Loucy (cell line): ENCODE results near the gene CCDC167.

Experiments
- H2AFZ ChIP-seq: fragments of 200-600 bp; sonication (generic); 2 replicates; pipeline ENCODE4 v1.6.0; 2016; ENCODE audit warnings: antibody characterized with exemption, mild to moderate bottlenecking, low read length, moderate library complexity
- H3F3A ChIP-seq: fragments of 200-600 bp; 2 replicates; pipeline ENCODE4 v1.6.0; 2016; ENCODE audit warnings: antibody characterized with exemption, low read depth, mild to moderate bottlenecking
- H3K27me3 ChIP-seq: fragments of 200-600 bp; sonication (generic); 2 replicates; pipeline ENCODE4 v1.6.1; 2014; ENCODE audit warnings: low read length, mild to moderate bottlenecking; ENCODE audit not compliant: insufficient read depth, poor library complexity, severe bottlenecking
- H3K36me3 ChIP-seq: fragments of 200-600 bp; sonication (generic); 2 replicates; pipeline ENCODE4 v1.6.1; 2016; ENCODE audit warnings: low read length; ENCODE audit not compliant: insufficient read depth
- H3K4me1 ChIP-seq: fragments of 200-600 bp; sonication (generic); 2 replicates; pipeline ENCODE4 v1.5.1; 2014; ENCODE audit warnings: low read length, mild to moderate bottlenecking; ENCODE audit not compliant: insufficient read depth, poor library complexity, severe bottlenecking
- H3K4me2 ChIP-seq: fragments of 200-600 bp; sonication (generic); 2 replicates; pipeline ENCODE4 v1.6.0; 2014; ENCODE audit warnings: antibody characterized with exemption, low read length, low read depth, mild to moderate bottlenecking; ENCODE audit not compliant: poor library complexity, severe bottlenecking
- H3K4me3 ChIP-seq: fragments of 200-600 bp; sonication (generic); 2 replicates; pipeline ENCODE4 v1.5.1; 2014; ENCODE audit warnings: low read length, mild to moderate bottlenecking, mixed read lengths; ENCODE audit not compliant: poor library complexity, severe bottlenecking
- H3K79me2 ChIP-seq: fragments of 200-600 bp; sonication (generic); 2 replicates; pipeline ENCODE4 v1.6.1; 2014; ENCODE audit warnings: low read length; ENCODE audit not compliant: insufficient read depth
- H3K9ac ChIP-seq: fragments of 200-600 bp; sonication (generic); 2 replicates; pipeline ENCODE4 v1.6.0; 2014; ENCODE audit warnings: mild to moderate bottlenecking, low read depth, low read length, moderate library complexity; ENCODE audit not compliant: poor library complexity, severe bottlenecking
- H3K9me2 ChIP-seq: fragments of 200-600 bp; sonication (generic); replicated peaks from 2 replicates; pipeline ENCODE4 v1.6.1; 2016; ENCODE audit warnings: low read depth, low read length, mixed read lengths
- H3K9me3 ChIP-seq: fragments of 200-600 bp; sonication (generic); 2 replicates; pipeline ENCODE4 v1.6.1; 2014; ENCODE audit warnings: mild to moderate bottlenecking, antibody characterized with exemption, low read length, low read depth; ENCODE audit not compliant: insufficient read depth
- H4K20me1 ChIP-seq: fragments of 200-600 bp; sonication (generic); 2 replicates; pipeline ENCODE4 v1.6.0; 2014; ENCODE audit warnings: antibody characterized with exemption, low read length, mild to moderate bottlenecking; ENCODE audit not compliant: insufficient read depth, poor library complexity, severe bottlenecking
- CTCF ChIP-seq: fragments of 200-600 bp; sonication (generic); conservative IDR thresholded peaks from 2 replicates; pipeline ENCODE4 v1.5.1; 2014; ENCODE audit warnings: mild to moderate bottlenecking, antibody characterized with exemption, low read length
- EZH2phosphoT487 ChIP-seq: fragments of 200-600 bp; IDR thresholded peaks from 2 replicates; pipeline ENCODE4 v1.6.1; 2018; ENCODE audit warnings: antibody characterized with exemption, mild to moderate bottlenecking, moderate library complexity, borderline replicate concordance

CCDC167 gene

GRCh38 chr6:37486121-37486839 is 13.4 kb downstream of the CCDC167 start:
- no peak overlapping the region for H3K9ac ChIP-seq
- peaks cover 8% of the 10 kb centered on the region for H3K4me1 ChIP-seq
- H2AFZ ChIP-seq: no peak overlapping the region
- no peaks in the 10 kb centered on the region for H3K27me3 ChIP-seq
- TF ChIP-seq CTCF: no peak
- TF ChIP-seq EZH2phosphoT487: no peak
- peaks cover 30% of the 10 kb centered on the region; the same call in 1 of the 2 replicates for H3K36me3 ChIP-seq
- H3K9me3 ChIP-seq: no peaks in the 10 kb centered on the region
- no peak overlapping the region for H3K4me3 ChIP-seq
- peaks cover 4% of the 10 kb centered on the region for H4K20me1 ChIP-seq
- H3F3A ChIP-seq: no peaks in the 10 kb centered on the region
- H3K4me2 ChIP-seq: no peak overlapping the region
- H3K79me2 ChIP-seq: no peaks in the 10 kb centered on the region; the same call in 1 of the 2 replicates
- no peaks in the 10 kb centered on the region for H3K9me2 ChIP-seq

- no peaks in the 10 kb centered on the region; the same call in 1 of the 2 replicates for H3K79me2 ChIP-seq
- peaks cover under 1% of the 10 kb centered on the region for H3K4me1 ChIP-seq
- H3F3A ChIP-seq: no peaks in the 10 kb centered on the region
- H3K4me2 ChIP-seq: no peak overlapping the region
- no peaks in the 10 kb centered on the region for H3K9me3 ChIP-seq
- H3K36me3 ChIP-seq: peaks cover 40% of the 10 kb centered on the region; the same call in 1 of the 2 replicates
- no peak overlapping the region for H3K9ac ChIP-seq
- no peaks in the 10 kb centered on the region for H3K27me3 ChIP-seq
- H2AFZ ChIP-seq: no peak overlapping the region
- H3K4me3 ChIP-seq: no peak overlapping the region
- no peaks in the 10 kb centered on the region for H3K9me2 ChIP-seq
- no peak for TF ChIP-seq CTCF
- TF ChIP-seq EZH2phosphoT487: no peak
- H4K20me1 ChIP-seq: peaks cover 4% of the 10 kb centered on the region
These were observed 14.4 kb downstream of the CCDC167 start for GRCh38 chr6:37485291-37485702.

- Histone ChIP-seq H3K9me2 (no peaks in the 10 kb centered on the region), H3K9ac (no peak overlapping the region), H3K79me2 (no peaks in the 10 kb centered on the region; the same call in 1 of the 2 replicates), H4K20me1 (peaks cover 4% of the 10 kb centered on the region), H3F3A (no peaks in the 10 kb centered on the region), H3K9me3 (no peaks in the 10 kb centered on the region), H3K27me3 (no peaks in the 10 kb centered on the region), H3K4me1 (no peaks in the 10 kb centered on the region), H2AFZ (no peak overlapping the region), H3K4me3 (no peak overlapping the region), H3K4me2 (no peak overlapping the region), H3K36me3 (peaks cover 45% of the 10 kb centered on the region; the same call in 1 of the 2 replicates)
- TF ChIP-seq EZH2phosphoT487: no peak
- no peak for TF ChIP-seq CTCF
These were observed 14.9 kb downstream of the CCDC167 start for GRCh38 chr6:37484786-37485170.
